ENCODE measurements around the gene MSI2.

DNA sequence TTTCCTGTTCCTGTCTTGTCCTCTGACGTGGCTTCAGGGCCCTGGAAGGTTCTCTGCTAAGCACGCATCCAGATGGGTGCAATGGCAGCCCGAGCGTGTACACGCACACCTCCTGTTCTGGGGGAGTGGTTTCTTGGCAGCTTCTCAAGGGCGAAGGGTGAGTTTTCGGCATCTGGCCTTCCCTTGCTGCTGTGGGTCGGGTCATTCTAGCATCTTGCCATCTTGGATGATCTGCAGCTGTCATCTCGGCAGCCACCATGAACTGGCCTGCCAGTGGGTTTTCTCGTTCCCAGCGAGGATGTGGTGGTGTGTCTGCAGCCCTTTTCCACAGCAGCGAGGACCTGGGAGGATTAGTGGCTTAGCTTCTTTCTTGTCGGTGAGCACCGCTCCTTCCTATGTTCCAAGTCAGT, 10.6 kb downstream of the MSI2 start:
- TF ChIP-seq POLR2A (IDR thresholded peaks at IDR 0.05), result no peak
- no peak for TF ChIP-seq EP300 (IDR thresholded peaks at IDR 0.05)
- TF ChIP-seq, protein P1, sequence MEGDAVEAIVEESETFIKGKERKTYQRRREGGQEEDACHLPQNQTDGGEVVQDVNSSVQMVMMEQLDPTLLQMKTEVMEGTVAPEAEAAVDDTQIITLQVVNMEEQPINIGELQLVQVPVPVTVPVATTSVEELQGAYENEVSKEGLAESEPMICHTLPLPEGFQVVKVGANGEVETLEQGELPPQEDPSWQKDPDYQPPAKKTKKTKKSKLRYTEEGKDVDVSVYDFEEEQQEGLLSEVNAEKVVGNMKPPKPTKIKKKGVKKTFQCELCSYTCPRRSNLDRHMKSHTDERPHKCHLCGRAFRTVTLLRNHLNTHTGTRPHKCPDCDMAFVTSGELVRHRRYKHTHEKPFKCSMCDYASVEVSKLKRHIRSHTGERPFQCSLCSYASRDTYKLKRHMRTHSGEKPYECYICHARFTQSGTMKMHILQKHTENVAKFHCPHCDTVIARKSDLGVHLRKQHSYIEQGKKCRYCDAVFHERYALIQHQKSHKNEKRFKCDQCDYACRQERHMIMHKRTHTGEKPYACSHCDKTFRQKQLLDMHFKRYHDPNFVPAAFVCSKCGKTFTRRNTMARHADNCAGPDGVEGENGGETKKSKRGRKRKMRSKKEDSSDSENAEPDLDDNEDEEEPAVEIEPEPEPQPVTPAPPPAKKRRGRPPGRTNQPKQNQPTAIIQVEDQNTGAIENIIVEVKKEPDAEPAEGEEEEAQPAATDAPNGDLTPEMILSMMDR (IDR thresholded peaks at IDR 0.05), result no peak

Measured in gastroesophageal sphincter (tissue), 3 donors.